Posterior cingulate gyrus (tissue), 11 donors: ENCODE data around the gene SETD2.
"Not testable (repeated sequence)": the region's sequence is repeated elsewhere in the genome, so short reads cannot be mapped to it uniquely, and the experiment has no call there.

Source experiments
- DNase-seq, 10 donors: peaks; one replicate each; pipeline versions ENCODE4 v3.0.0 to v3.0.0-alpha.2; 2020 to 2021; ENCODE audit warnings: mixed read lengths in 3 of 10
- intact Hi-C: fragments of 100-400 bp; cut with DNase I; formaldehyde crosslinking; loops from one replicate; pipeline ENCODE4 v1.15.1; 2023

Gene SETD2

GRCh38 chr3:47158208-47158607 is 5.7 kb downstream of the SETD2 start:
- DNase-seq: no peak
- intact Hi-C loops: no loop called here

GRCh38 chr3:47156396-47156795 is 7.5 kb downstream of the SETD2 start:
- DNase-seq: no peak
- intact Hi-C loops: no loop called here

- intact Hi-C loops: no loop called here
- DNase-seq: no peak
These were observed 11.3 kb downstream of the SETD2 start for GRCh38 chr3:47152578-47152977.

- intact Hi-C loops: no loop called here
- DNase-seq: no peak
These were observed 12.1 kb downstream of the SETD2 start for GRCh38 chr3:47151836-47152235.

- DNase-seq: no peak
- intact Hi-C loops: no loop called here
These were observed 14.5 kb downstream of the SETD2 start for GRCh38 chr3:47149339-47149933.

DNA sequence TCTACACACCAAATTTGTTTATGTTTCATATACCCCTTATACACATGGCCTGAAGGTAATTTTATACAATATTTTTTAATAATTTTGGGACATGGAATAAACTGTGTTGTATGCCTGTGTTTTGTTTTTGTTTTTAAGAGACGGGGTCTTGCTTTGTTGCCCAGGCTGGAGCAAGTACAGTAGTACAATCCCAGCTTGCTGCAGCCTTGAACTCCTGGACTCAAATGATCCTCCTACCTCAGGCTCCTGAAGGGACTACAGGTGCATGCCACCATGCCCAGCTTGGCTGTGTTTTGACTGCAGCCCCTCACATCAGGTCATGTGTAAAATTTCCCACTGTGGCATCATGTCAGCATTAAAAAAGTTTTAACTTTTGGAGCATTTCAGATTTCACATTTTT is 18.6 kb downstream of the SETD2 start:
- DNase-seq: no peak
- intact Hi-C loops: no loop called here

DNA sequence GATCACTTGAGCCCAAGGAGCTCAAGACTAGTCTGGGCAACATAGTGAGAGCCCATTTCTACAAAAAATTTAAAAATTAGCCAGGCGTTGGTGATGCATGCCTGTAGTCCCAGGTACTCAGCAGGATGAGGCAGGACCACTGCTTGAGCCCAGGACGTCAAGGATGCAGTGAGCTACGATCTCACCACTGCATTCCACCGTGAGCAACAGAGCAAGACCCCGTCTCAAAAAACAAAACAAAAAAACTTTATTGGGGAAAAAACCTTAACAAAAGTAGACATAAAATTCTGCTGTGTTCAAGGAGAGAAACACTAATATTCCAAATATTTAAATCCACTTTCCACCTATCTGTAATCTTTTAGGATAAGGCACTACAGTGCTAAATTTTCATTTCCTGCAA is 20.8 kb downstream of the SETD2 start:
- intact Hi-C loops: no loop called here
- no peak for DNase-seq

GRCh38 chr3:47142536-47142935 is 21.4 kb downstream of the SETD2 start:
- intact Hi-C loops, DNase-seq: not testable (repeated sequence)

- intact Hi-C loops, DNase-seq: not testable (repeated sequence)
These were observed 22.9 kb downstream of the SETD2 start for GRCh38 chr3:47140973-47141461.

DNA sequence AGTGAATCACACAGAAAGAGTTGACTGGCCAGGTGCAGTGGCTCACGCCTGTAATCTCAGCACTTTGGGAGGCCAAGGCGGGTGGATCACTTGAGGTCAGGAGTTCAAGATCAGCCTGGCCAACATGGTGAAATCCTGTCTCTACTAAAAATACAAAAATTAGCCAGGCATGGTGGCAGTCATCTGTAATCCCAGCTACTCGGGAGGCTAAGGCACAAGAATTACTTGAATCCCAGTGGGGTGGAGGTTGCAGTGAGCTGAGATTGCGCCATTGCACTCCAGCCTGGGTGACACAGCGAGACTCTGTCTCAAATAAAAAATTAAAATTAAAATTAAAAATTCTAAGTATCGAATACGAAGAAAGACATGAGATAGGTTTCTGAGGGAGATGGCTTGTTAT is 23.4 kb downstream of the SETD2 start:
- intact Hi-C loops, DNase-seq: not testable (repeated sequence)

DNA sequence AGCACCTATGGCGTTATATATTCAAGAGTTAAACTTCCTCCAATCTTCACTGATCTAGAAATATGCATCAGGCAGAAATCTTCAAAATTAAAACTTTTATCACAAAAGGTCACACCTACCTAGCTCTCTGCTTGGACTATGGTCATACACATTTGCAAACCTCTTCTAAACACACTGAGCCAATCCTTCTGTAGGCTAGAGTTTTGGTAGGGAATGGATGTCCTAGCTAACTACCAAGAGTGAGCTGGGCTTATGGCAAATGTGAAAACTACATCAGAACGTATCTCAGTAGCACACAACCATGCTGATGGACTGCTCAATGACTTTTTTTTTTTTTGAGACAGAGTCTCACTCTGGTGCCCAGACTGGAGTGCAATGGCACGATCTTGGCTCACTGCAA is 29.6 kb downstream of the SETD2 start:
- intact Hi-C loops: no loop called here
- no peak for DNase-seq

DNA sequence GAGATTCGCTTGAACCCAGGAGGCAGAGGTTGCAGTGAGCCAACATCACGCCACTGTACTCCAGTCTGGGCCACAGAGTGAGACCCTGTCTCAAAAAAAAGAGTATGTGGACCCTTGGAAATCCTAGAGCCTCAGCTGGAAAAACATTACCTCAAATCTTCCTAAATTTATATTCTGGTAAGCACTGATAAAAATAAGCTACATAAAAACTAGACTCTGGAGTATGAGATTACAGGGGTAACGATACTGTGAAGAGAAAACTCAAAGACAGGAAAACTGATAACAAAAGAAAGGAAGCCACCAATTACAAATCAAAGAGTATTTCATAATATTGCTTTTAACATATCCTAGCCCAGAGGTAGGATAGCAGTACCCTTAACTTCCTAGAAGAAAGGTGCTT is 30.3 kb downstream of the SETD2 start:
- no peak for DNase-seq
- intact Hi-C loops: no loop called here

- intact Hi-C loops: no loop called here
- no peak for DNase-seq
These were observed 33.4 kb downstream of the SETD2 start for GRCh38 chr3:47130557-47130956.

DNA sequence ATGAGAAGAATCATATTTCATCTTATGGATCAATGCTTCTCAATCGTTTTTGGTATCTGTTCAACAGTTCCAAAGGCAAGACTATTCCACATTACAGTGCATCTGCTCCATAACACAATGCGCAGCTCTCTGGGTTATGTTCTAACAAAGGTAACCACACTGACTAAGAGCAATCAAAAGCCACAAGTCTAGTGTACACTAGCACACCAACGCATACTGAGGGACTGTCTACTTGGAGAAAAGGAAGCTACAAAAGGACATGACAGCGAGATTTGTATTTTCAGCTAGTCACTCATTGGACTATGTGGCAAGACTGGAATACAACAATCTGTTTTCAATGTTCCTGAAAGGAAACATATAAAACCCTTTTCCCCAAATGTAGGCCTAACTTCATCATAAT is 35.8 kb downstream of the SETD2 start:
- intact Hi-C loops: no loop called here
- DNase-seq: no peak

DNA sequence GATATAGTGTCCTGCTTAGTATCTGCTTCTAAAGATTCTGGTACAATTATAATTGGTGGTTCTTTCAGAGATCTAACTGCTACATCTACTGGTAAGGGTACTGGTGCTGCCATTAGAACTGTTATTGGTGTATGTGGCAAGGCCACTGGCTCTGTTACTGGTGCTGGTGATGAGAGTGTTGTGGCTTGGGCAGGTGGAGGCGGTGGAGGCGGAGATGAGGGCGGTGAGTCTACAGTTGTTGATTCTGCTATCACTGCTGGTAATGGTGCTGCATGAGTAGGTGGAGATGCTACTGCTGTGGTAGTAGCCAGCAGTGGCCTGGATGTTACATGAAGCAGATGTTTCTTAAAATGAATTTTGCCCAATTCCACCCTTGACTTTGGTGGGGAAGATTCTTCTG is 40.1 kb downstream of the SETD2 start:
- no peak for DNase-seq
- intact Hi-C loops: no loop called here

- intact Hi-C loops: no loop called here
- no peak for DNase-seq
These were observed 42.5 kb downstream of the SETD2 start for GRCh38 chr3:47121409-47121808.

- no peak for DNase-seq
- intact Hi-C loops: no loop called here
These were observed 43.8 kb downstream of the SETD2 start for GRCh38 chr3:47120138-47120537.

GRCh38 chr3:47119387-47119786 is 44.5 kb downstream of the SETD2 start:
- DNase-seq, intact Hi-C loops: not testable (repeated sequence)

- intact Hi-C loops: no loop called here
- no peak for DNase-seq
These were observed 46.0 kb downstream of the SETD2 start for GRCh38 chr3:47117807-47118364.

- DNase-seq, intact Hi-C loops: not testable (repeated sequence)
These were observed 48.4 kb downstream of the SETD2 start for GRCh38 chr3:47115524-47115923.

GRCh38 chr3:47113669-47114365 is 50.1 kb downstream of the SETD2 start:
- no peak for DNase-seq
- intact Hi-C loops: no loop called here

GRCh38 chr3:47112997-47113396 is 50.9 kb downstream of the SETD2 start:
- no peak for DNase-seq
- intact Hi-C loops: no loop called here
